ENCODE results near the gene SLC25A15. TPM values are rescaled to one million over a fixed set of nuclear protein-coding genes. Genes with fewer than 3 reads are reported as not detected.
"Not testable (repeated sequence)": the region's sequence is repeated elsewhere in the genome, so short reads cannot be mapped to it uniquely, and the experiment has no call there.

The SLC25A15 gene
- total and polyA plus RNA-seq, 3 donors from 2014 or later: 22.1 to 42.1 (median 35.7) TPM

GRCh38 chr13:40786568-40786996 lies 2.8 kb upstream of the SLC25A15 start:
- no peaks in the 10 kb centered on the region for H3K27me3 ChIP-seq
- no peaks in the 10 kb centered on the region for H3K4me1 ChIP-seq
- no peak for DNase-seq
- TF ChIP-seq POLR2A (IDR thresholded peaks at IDR 0.05): no peak
- TF ChIP-seq, protein P1, sequence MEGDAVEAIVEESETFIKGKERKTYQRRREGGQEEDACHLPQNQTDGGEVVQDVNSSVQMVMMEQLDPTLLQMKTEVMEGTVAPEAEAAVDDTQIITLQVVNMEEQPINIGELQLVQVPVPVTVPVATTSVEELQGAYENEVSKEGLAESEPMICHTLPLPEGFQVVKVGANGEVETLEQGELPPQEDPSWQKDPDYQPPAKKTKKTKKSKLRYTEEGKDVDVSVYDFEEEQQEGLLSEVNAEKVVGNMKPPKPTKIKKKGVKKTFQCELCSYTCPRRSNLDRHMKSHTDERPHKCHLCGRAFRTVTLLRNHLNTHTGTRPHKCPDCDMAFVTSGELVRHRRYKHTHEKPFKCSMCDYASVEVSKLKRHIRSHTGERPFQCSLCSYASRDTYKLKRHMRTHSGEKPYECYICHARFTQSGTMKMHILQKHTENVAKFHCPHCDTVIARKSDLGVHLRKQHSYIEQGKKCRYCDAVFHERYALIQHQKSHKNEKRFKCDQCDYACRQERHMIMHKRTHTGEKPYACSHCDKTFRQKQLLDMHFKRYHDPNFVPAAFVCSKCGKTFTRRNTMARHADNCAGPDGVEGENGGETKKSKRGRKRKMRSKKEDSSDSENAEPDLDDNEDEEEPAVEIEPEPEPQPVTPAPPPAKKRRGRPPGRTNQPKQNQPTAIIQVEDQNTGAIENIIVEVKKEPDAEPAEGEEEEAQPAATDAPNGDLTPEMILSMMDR (IDR thresholded peaks at IDR 0.05): no peak
- H3K4me3 ChIP-seq: no peak overlapping the region
- no peak overlapping the region for H3K27ac ChIP-seq
- WGBS, 2 donors: 84 to 91% methylated on average over 4 of the region's 4 CpGs
- intact Hi-C loops (cut with DNase I; ENCODE audit: low total_unique reads): no loop called here
- no peaks in the 10 kb centered on the region for H3K9me3 ChIP-seq
- H3K36me3 ChIP-seq (ENCODE audit: low read depth, missing control alignments): no peaks in the 10 kb centered on the region

DNA sequence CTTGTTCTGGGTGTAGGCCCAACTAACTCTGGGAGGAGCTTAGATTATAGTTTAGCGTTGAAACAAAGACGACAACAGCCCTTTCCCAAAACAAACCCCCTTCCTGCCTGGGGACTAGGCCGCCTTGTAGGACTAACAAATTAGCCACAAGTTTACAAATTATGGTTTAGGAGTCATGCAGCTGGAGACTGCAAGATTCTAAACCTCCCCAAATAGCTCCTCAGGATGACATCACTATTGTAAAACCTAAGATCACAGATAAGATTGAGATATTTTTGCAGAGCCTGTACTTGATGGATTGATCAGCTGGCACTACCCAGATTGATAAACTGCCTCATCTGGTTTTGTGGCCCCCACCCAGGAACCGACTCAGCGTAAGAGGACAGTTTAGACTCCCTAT lies 2.3 kb upstream of the SLC25A15 start:
- 66 to 76% methylated on average over 5 of the region's 5 CpGs for WGBS, 2 donors
- no peaks in the 10 kb centered on the region for H3K4me1 ChIP-seq
- no peaks in the 10 kb centered on the region for H3K36me3 ChIP-seq (ENCODE audit: low read depth, missing control alignments)
- no peaks in the 10 kb centered on the region for H3K9me3 ChIP-seq
- no peak overlapping the region for H3K27ac ChIP-seq
- no peak overlapping the region for H3K4me3 ChIP-seq
- TF ChIP-seq POLR2A (IDR thresholded peaks at IDR 0.05): no peak
- TF ChIP-seq, protein P1 (IDR thresholded peaks at IDR 0.05): no peak
- H3K27me3 ChIP-seq: no peaks in the 10 kb centered on the region
- intact Hi-C loops (cut with DNase I; ENCODE audit: low total_unique reads): no loop called here
- no peak for DNase-seq

DNA sequence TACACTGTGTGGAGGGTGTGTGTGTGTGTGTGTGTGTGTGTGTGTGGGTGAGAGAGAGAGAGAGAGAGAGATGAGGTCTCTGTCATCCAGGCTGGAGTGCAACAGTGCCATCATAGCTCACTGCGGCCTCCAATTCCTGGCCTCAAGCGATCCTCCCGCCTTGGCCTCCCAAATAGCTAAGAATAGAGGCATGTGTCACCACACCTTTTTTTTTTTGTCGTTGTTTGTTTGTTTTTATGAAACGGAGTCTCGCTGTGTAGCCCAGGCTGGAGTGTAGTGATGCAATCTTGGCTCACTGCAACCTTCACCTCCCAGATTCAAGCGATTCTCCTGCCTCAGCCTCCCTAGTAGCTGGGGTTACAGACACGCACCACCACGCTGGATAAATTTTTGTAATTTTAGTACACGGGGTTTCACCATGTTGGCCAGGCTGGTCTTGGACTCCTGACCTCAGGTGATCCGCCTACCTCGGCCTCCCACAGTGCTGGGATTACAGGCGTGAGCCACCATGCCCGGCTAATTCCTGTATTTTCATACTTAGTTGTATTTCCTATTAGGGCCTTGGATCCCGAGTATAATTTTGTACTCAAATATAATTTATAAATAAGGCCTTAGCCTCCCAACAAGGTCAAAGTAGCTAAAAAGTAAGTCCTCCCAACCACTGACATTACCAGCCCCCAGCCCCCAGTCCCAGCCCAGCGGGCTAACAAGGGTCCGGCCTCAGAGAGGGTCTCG lies 704 bp upstream of the SLC25A15 start:
- intact Hi-C loops (cut with DNase I; ENCODE audit: low total_unique reads); H3K4me1 ChIP-seq; H3K9me3 ChIP-seq; H3K27me3 ChIP-seq; H3K36me3 ChIP-seq (ENCODE audit: low read depth, missing control alignments); DNase-seq: not testable (repeated sequence)
- peak overlapping the region; percentile 59 to 85 for H3K4me3 ChIP-seq
- peak overlapping the region in 1 of 2 donors; percentile 86 for H3K27ac ChIP-seq
- 48% methylated on average over 17 to 18 of the region's 18 CpGs for WGBS, 2 donors

DNA sequence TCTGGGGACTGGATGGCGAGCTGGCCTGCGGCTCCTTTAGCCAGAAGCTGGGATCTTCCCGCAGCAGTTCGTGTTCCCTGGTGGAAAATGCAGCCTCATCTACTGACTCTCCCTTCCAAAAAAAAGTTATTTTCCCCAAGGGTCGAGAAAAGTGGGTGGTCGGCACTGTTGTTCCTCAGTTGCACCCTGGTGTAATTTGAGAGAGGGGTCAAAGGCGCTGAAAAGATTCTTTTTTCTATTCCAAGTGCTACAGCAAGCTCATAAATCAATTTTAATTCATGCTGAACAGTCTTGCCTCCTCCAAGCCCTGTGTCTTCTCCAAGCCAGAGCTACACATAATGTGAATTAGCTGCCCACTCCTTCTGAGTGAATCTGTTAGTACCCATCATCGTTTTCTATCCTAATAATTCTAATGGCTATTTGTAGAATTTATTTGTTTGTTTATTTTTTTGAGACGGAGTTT lies 774 bp downstream of the SLC25A15 start:
- intact Hi-C loops (cut with DNase I; ENCODE audit: low total_unique reads): no loop called here
- no peak for DNase-seq
- 8 to 10% methylated on average over 9 of the region's 9 CpGs for WGBS, 2 donors
- no peaks in the 10 kb centered on the region for H3K27me3 ChIP-seq
- H3K27ac ChIP-seq: peak overlapping the region; percentile 48 to 86
- no peaks in the 10 kb centered on the region for H3K9me3 ChIP-seq
- peak overlapping the region; percentile 59 to 85 for H3K4me3 ChIP-seq
- no peaks in the 10 kb centered on the region for H3K4me1 ChIP-seq
- H3K36me3 ChIP-seq (ENCODE audit: low read depth, missing control alignments): no peaks in the 10 kb centered on the region
- TF ChIP-seq POLR2A (IDR thresholded peaks at IDR 0.05): no peak
- TF ChIP-seq, protein P1 (IDR thresholded peaks at IDR 0.05): no peak

DNA sequence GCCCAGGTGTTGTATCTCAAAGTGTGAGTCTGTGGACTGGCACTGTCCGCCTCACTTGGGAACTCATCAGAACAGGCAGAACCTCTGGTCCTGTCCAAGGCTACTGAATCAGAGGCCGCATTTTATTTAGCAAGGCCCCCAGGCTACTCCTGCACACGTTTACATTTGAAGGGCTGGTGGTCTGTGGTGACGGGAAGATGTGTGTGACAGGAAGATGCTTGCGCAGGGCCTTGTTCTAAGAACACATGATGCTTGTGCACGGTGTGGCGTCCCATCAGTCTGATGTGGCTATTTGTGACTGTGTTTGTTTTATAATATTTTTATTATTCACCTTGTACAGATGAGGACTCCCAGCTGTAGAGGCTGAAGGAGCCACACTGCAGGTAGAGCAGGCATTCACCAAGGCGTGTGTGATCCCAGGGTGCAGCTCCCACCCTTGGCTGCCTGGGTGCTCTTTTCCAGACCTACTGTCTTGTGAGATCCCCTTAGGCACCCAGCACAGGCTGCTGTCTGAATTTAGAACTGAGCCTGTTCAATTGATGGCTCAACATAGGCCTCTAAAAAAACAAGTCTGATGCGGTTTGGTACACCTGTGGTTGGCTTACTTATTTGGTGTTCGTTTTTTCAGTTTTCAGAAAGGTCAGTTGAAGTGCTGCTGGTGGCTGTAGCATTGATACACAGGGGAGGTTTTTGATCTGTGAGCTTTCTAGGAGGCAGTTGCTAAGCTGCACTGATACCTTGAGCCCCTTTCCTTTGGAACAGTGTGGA lies 3.1 kb downstream of the SLC25A15 start:
- no peak overlapping the region for H3K4me3 ChIP-seq
- DNase-seq: no peak
- no peak overlapping the region for H3K27ac ChIP-seq
- intact Hi-C loops (cut with DNase I; ENCODE audit: low total_unique reads): no loop called here
- H3K4me1 ChIP-seq: no peaks in the 10 kb centered on the region
- TF ChIP-seq, protein P1 (IDR thresholded peaks at IDR 0.05): no peak
- no peak for TF ChIP-seq POLR2A (IDR thresholded peaks at IDR 0.05)
- no peaks in the 10 kb centered on the region for H3K9me3 ChIP-seq
- H3K36me3 ChIP-seq (ENCODE audit: low read depth, missing control alignments): no peaks in the 10 kb centered on the region
- WGBS, 2 donors: 89 to 92% methylated on average over 10 of the region's 10 CpGs
- H3K27me3 ChIP-seq: no peaks in the 10 kb centered on the region

Measured in testis (tissue), 3 donors.